Measurements from ENCODE around the gene FCRLA.
"Not testable (repeated sequence)": the region's sequence is repeated elsewhere in the genome, so short reads cannot be mapped to it uniquely, and the experiment has no call there.

The FCRLA gene

GRCh38 chr1:161706113-161706481 is 932 bp upstream of the FCRLA start:
- no peak for DNase-seq

DNA sequence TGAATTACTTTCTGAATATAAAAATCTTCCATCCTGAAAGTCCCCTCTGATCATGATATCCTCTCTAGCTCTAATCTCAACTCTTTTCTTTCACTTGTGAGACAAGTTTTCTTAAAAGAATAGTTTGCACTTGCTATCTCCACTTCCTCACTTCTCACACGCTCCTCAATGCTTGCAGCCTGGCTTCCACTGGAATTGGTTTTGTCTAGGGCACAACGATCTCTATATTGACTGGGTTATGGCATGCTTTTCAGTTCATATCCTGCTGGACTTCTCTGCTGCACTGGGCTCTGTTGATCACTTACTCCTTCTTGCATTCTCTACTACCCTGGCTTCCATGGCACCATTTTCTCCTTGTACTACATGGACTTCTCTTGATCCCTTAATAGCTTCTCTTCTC is 474 bp downstream of the FCRLA start:
- no peak for DNase-seq

- DNase-seq, result no peak
Observed at GRCh38 chr1:161709373-161709772, 2.3 kb downstream of the FCRLA start.

- no peak for DNase-seq
Observed at GRCh38 chr1:161710560-161710959, 3.5 kb downstream of the FCRLA start.

- DNase-seq, result no peak
Observed at GRCh38 chr1:161718559-161719324, 11.7 kb downstream of the FCRLA start.

DNA sequence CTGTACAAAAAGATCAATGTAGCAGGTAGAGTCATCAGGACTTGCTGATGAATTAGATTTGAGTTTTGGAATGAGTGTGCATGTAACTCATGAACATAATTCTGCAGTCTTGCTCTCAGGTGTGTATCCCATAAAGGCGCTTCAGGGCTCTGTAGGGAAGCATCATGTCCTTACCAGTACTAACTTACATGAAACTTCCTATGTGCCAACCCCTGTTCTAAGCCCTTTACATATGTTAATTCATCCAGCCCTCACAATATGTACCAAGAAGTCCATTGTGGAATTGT is 12.2 kb downstream of the FCRLA start:
- DNase-seq, result no peak

DNA sequence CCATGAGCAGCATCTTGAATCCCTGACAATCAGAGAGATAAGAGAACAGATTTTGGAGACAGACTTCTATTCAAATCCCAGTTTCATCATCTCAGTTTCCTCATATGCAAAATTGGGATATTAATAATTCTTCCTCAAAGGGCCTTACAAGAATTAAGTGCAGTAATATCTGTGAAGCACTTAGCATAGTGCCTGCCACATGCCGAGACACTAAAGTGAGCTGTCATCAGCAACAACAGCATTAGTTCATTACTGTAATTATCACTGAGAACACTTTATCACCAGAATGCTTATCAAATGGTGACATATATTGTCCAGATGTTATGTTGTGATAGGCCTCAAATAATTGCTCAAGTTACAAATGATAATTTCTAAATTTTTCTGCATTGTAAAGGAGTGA is 13.4 kb downstream of the FCRLA start:
- DNase-seq, result no peak

GRCh38 chr1:161720956-161721737 is 14.1 kb downstream of the FCRLA start, which contains the start of gene FCRLB:
FCRLB (plus strand) TSS chr1:161721544; CDS start chr1:161722673, 1,129 bp downstream.
- no peak for DNase-seq

DNA sequence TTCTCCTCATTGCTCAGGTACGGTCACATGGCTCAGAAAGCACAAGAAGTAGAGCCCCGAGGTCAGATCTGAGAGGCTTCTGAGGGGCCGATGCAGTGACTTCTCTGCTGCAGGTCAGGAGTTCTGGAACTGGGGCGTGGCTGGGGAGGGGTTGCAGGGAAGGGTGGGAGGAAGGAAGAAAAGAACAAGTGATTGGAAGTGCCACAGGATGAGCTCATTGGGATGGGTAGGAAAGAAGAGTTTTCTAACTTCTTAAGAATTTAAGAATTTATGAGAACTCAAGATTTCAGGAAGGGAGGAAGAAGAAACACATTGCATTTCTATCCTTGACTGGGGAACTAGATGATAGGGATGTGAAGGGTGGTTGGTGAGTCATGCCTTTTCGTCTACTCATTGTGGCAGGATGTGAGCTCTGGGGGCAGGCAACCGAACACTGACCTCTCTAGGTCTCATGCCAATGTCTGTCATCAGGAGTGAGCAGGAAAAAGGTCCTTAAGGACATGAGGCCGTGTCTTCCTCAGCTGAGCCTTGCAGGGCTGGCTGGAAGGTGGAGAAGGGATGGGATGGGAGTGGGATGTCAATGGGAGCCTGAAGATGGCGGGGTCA is 14.8 kb downstream of the FCRLA start:
- no peak for DNase-seq

DNA sequence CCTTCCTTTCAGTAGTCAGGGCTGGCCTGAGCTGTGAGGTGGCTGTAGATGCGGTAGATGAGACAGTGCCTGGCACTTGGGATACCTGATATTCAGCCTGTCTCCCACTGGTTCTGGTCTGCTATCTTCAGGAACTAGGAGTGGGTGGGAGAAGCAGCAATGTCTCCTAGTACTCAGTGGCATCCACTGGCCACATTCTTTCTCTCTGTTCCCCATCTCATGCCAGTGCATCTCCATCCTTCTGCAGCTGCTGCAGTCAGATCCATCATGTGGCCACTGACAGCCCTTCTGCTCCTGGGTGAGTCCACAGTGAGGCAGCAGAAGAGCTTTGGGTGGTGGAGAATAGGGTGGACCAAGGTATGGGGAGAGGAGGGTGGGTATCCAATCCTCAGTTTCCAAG is 15.4 kb downstream of the FCRLA start:
- DNase-seq, result no peak

DNA sequence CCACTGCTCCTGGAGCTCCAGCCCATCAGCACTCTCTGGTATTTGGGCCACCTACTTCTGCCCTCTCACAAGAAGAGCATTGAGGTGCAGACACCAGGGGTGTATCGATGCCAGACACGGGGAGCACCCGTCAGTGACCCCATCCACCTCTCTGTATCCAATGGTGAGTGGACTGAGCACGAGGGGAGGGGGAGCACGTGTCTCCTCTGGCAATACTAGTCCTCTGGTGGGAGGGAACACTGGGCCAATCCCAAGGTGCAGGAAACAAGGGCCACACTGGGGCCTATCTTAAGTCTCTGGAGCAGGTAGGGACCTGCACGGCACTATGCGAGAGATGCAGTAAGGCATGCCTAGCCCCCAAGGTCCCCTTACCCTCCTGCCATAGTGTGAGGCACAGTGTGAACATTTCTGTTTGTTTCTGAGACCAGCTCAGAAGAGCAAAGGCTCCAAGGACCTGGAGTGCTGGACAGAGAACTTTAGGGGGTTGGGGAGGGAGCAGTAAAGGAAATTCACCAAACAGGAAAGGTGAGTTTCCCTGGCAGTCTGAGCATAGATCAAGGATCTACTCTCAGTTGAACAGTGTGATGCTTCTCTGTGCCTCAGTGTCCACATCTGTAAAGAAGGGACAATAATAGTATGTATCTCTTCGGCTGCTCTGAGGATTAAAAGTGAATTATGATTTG is 16.6 kb downstream of the FCRLA start:
- DNase-seq, result no peak

DNA sequence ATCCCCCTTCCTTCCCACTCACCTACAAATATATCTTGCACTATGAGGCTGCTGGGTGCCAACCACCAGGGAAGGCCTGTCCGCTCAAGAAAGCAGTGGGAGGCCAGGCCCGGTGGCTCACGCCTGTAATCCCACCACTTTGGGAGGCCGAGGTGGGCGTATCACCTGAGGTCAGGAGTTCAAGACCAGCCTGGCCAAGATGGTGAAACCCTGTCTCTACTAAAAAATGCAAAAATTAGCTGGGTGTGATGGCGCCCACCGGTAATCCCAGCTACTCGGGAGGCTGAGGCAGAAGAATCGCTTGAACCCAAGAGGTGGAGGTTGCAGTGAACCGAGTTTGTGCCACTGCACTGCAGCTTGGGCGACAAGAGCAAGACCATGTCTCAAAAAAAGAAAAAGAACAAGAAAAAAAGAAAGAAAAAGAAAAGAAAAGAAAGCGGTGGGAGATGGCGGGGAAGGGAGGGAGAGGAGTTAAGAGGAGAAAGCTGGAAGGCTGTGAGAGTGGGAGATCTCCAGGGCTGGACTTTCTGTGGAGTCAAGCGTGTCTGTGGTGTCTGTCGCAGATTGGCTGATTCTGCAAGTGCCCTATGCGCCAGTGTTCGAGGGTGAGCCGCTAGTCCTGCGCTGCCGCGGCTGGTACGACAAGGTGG is 18.4 kb downstream of the FCRLA start:
- DNase-seq, result not testable (repeated sequence)

- DNase-seq, result peak; percentile 15 to 27
Observed at GRCh38 chr1:161725908-161726472, 19.0 kb downstream of the FCRLA start.

- DNase-seq, result peak; percentile 52 to 64
Observed at GRCh38 chr1:161726473-161727255, 19.6 kb downstream of the FCRLA start.

GRCh38 chr1:161727256-161727924 is 20.4 kb downstream of the FCRLA start:
- peak; percentile 10 to 12 for DNase-seq

- DNase-seq, result no peak
Observed at GRCh38 chr1:161728376-161729226, 21.6 kb downstream of the FCRLA start.

- DNase-seq, result peak in 1 of 2 experiments; percentile 20
Observed at GRCh38 chr1:161730050-161730564, 23.1 kb downstream of the FCRLA start.

DNA sequence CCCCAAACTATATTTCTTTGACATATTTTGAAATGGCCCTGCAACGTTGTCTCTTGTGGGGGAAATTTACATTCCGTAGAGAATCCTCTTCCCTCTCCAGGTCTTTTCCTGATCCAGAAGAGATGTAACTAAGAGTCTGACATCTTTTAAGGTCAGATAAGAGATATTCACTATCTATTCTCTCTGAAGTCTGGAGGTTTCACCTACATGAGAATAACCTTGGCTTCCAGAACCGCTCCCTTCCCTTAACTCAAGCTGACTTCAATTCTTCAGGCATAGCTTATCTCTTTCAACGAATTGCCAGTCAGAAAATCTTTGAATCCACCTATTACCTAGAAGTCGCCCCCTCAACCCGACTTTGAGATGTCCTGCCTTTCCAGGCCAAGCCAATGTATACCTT is 24.2 kb downstream of the FCRLA start:
- no peak for DNase-seq

GRCh38 chr1:161731981-161732718 is 25.1 kb downstream of the FCRLA start:
- DNase-seq, result no peak

Data from stimulated activated CD4-positive, alpha-beta T cell treated with anti-CD3 and anti-CD28 coated beads, Interleukin-4, amount 100 ng/mL, for 4 hours (primary cell).